Lower leg skin (tissue), 4 donors: ENCODE data around the gene TRPM3. TPM values are rescaled to one million over a fixed set of nuclear protein-coding genes. Genes with fewer than 3 reads are reported as not detected.
"Not testable (repeated sequence)": the region's sequence is repeated elsewhere in the genome, so short reads cannot be mapped to it uniquely, and the experiment has no call there.

Experiments
- DNase-seq, 2 donors: peaks; one replicate each; pipeline ENCODE4 v3.0.0-alpha.2; 2019; ENCODE audit warnings: low spot score in 2 of 2
- H3K4me3 ChIP-seq: fragments of 200-600 bp; sonication (generic); 2 replicates; pipeline ENCODE4 v1.5.1; 2017; ENCODE audit warnings: mild to moderate bottlenecking, low read depth; ENCODE audit not compliant: poor library complexity, severe bottlenecking
- CTCF ChIP-seq, 3 donors: fragments of 450-650 bp; IDR thresholded peaks; one replicate each; pipeline ENCODE4 v1.5.1; 2016; ENCODE audit warnings: antibody characterized with exemption in 3 of 3, mild to moderate bottlenecking in 3 of 3, moderate library complexity in 2 of 3
- POLR2A ChIP-seq, 2 donors: fragments of 450-650 bp; IDR thresholded peaks; one replicate each; pipeline ENCODE4 v1.6.1; 2016 to 2017; ENCODE audit warnings: antibody characterized with exemption in 2 of 2, mild to moderate bottlenecking in 1 of 2, moderate library complexity in 1 of 2
- WGBS, 2 donors: methylation state at CpG; one replicate each; pipeline ENCODE4 v1.1.5; 2018; 5-methylcytosine and 5-hydroxymethylcytosine counted together
- intact Hi-C: fragments of 100-400 bp; cut with DNase I; formaldehyde crosslinking; loops from one replicate; pipeline ENCODE4 v1.15.0; 2023; ENCODE audit warnings: low total_unique reads
- total RNA-seq, 4 donors: library from RNA; depleted of rRNA; stranded (reverse); fragments of >200 nt; gene quantifications; one replicate each; pipeline ENCODE4 v1.1.0, GENCODE V29; 2016

TRPM3 gene
- total RNA-seq, 4 donors from 2014 or later = 0.10 to 0.29 TPM; not detected in 2

GRCh38 chr9:70981312-70981711 is 140.1 kb downstream of the TRPM3 start:
- no peak for DNase-seq
- H3K4me3 ChIP-seq = no peak overlapping the region
- TF ChIP-seq CTCF (IDR thresholded peaks at IDR 0.05) = no peak
- TF ChIP-seq POLR2A (IDR thresholded peaks at IDR 0.05) = no peak
- intact Hi-C loops = no loop called here
- WGBS, 2 donors = 57 to 65% methylated on average over 1 of the region's 1 CpG

- no peak for DNase-seq
- TF ChIP-seq CTCF (IDR thresholded peaks at IDR 0.05) = no peak
- no peak for TF ChIP-seq POLR2A (IDR thresholded peaks at IDR 0.05)
- 69 to 74% methylated on average over 4 of the region's 4 CpGs for WGBS, 2 donors
- intact Hi-C loops = no loop called here
- H3K4me3 ChIP-seq = no peak overlapping the region
Observed at GRCh38 chr9:70979966-70980365, 141.5 kb downstream of the TRPM3 start.

GRCh38 chr9:70978085-70978484 is 143.3 kb downstream of the TRPM3 start:
- intact Hi-C loops = no loop called here
- WGBS, 2 donors = 72 to 78% methylated on average over 3 of the region's 3 CpGs

DNA sequence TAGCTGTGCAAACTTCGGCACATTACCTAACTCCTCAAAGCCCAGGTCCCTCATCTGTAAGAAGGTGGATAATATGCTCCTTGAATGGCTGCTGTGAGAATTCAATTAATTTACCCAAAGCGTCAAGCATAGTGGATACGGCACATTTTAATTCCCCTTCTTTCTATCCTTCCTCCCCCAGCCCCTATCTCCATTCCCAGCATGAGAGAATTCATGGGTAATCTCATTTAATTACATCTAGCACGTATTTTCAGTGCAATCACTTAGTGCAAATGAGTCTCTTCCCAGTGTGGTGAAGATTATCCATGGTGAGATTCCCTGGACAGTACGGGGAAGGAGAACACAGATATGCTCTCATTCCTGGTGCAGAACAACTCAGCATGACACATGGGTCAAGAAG is 145.6 kb downstream of the TRPM3 start:
- H3K4me3 ChIP-seq = no peak overlapping the region
- whole genome bisulfite sequencing, 2 donors = 84 to 89% methylated on average over 5 of the region's 5 CpGs
- no peak for DNase-seq
- intact Hi-C loops = no loop called here
- TF ChIP-seq CTCF (IDR thresholded peaks at IDR 0.05) = no peak
- no peak for TF ChIP-seq POLR2A (IDR thresholded peaks at IDR 0.05)

More at GRCh38 chr9:70978085-70978484, 143.3 kb downstream of the TRPM3 start:
- no peak overlapping the region for H3K4me3 ChIP-seq
- TF ChIP-seq POLR2A (IDR thresholded peaks at IDR 0.05) = no peak
- TF ChIP-seq CTCF (IDR thresholded peaks at IDR 0.05) = no peak
- no peak for DNase-seq

DNA sequence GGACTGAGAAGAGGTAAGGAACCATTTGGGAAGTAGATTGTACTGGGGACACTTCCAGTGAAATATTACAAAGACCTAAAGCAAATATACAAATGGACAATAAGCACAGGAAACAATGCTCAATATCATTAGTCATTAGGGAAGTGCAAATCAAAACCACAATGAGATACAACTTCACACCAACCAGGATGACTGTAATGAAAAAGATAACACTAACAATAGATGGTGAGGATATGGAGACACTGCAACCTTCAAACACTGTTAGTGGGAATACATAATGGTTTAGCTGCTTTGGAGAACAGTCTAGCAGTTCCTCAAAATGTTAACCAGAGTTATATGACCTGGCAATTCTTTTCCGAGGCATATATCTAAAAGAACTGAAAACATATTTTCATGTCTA is 149.7 kb downstream of the TRPM3 start:
- H3K4me3 ChIP-seq = no peak overlapping the region
- DNase-seq = no peak
- 62 to 64% methylated on average over 1 of the region's 1 CpG for WGBS, 2 donors
- intact Hi-C loops = no loop called here
- TF ChIP-seq CTCF (IDR thresholded peaks at IDR 0.05) (no peak), POLR2A (IDR thresholded peaks at IDR 0.05) (no peak)

GRCh38 chr9:70966380-70966779 is 155.0 kb downstream of the TRPM3 start:
- WGBS, 2 donors = 86 to 91% methylated on average over 3 of the region's 3 CpGs
- H3K4me3 ChIP-seq, intact Hi-C loops, DNase-seq: not testable (repeated sequence)
